Activated CD4-positive, alpha-beta T cell treated with anti-CD3 and anti-CD28 coated beads, Interleukin-2, amount 50 U/mL, for 4 hours (primary cell): ENCODE measurements around the gene FHAD1.
"Not testable (repeated sequence)": the region's sequence is repeated elsewhere in the genome, so short reads cannot be mapped to it uniquely, and the experiment has no call there.

Experiments
- DNase-seq, 2 experiments: peaks; one replicate each; pipeline ENCODE4 v3.0.0-alpha.2; 2020

Gene FHAD1

GRCh38 chr1:15381805-15382204 lies 134.8 kb downstream of the FHAD1 start:
- no peak for DNase-seq

DNA sequence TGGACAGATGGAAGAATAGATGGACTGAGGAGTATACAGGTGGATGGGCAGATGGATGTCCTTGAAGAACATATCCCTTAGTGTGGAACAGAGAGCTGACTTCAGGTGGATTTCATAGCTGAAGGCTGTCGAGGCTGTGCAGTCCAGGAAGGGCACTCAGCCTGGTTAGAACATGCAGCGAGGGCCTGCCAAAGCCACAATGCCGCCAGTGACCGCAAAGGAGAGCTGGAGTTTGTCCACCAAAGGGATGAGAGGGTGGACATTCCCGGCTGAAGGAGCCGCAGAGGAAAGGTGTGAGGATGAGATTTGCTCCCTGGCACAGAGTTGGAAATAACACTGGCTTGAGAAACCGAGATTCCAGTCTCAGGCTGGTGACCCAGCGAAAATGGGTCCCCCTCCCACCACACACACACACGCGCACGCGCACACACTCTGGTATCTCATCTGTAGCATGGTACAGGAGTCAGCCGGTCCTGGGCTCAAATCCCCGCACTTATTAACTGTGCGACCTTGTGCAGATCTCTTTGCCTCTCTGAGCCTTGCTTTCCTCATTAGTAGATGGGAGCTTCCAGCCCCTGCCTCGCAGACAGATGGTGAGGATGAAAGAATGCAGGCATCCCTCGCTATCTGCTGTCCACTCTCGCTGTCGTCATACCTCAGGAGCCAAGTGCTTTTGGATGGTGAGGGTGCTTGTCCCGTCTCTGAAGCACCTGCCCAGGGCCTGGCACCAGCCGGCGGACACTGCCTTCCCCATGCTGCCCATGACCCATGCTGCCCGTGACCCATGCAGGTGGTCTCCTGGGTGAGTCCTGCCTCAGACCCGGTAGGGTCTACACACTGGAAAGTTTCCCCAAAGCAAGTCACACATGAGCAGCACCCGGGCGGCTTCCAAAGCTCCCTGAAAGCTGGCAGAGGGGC lies 135.8 kb downstream of the FHAD1 start:
- no peak for DNase-seq

DNA sequence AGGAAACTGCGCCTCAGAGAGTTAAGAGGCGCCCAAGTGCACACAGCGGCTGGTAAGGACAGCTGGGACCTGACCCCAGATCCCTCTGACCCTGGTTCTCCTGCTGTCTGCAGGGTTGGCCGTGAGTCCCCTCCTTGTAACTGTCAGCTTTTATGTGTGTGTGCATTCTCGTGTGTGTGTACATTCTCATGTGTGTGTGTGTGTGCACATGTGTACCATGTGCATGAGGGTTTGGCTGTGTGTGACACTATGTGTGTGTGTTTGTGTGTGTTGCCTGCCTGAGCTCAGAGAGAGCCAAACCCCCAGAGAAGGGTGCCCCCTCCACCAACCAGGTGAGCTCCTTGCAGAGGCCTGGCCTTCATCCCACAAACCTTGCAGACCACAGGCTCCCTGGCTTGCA lies 136.8 kb downstream of the FHAD1 start:
- no peak for DNase-seq

- no peak for DNase-seq
Observed at GRCh38 chr1:15384301-15384901, 137.4 kb downstream of the FHAD1 start.

GRCh38 chr1:15385420-15385819 lies 138.4 kb downstream of the FHAD1 start:
- DNase-seq, result no peak

- DNase-seq, result no peak
Observed at GRCh38 chr1:15386164-15386749, 139.2 kb downstream of the FHAD1 start.

GRCh38 chr1:15388201-15388880 lies 141.3 kb downstream of the FHAD1 start:
- DNase-seq, result no peak

- not testable (repeated sequence) for DNase-seq
Observed at GRCh38 chr1:15389828-15390227, 142.8 kb downstream of the FHAD1 start.

DNA sequence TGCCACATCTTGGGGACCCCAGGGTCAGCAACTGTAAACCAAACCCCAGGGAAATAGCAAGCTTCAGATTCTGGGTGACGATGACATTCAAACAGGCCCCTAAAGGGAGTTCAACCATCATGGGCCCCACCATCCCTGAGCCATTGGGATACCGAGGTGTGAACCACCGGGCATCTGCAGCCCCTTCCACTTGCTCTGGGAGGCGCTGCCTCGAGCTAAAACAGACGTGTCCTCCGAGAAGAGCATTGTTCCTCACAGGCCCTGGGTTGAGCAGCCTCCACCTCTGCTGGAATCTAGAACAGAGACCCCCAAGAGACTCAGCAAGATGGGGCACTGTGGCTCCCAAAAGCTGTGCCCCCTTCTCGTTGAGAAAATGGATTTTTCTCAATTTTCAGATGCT lies 143.6 kb downstream of the FHAD1 start:
- no peak for DNase-seq

DNA sequence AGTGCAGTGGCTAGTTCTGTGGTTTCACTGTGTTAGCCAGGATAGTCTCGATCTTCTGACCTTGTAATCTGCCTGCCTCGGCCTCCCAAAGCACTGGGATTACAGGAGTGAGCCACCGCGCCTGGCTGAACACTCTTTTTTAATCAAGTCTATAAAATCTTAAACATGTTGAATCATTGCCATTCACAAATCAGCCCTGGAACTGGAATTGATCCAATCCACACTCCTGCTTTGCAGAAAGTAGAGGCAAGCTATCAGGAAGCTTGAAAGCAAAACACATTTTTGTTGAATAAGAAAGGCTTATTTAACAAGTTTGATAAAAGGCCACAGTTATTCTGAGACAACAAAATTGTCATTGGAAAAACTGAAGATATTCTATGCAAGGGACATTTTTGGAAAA lies 144.3 kb downstream of the FHAD1 start:
- no peak for DNase-seq

- DNase-seq, result no peak
Observed at GRCh38 chr1:15393475-15394257, 146.6 kb downstream of the FHAD1 start.

DNA sequence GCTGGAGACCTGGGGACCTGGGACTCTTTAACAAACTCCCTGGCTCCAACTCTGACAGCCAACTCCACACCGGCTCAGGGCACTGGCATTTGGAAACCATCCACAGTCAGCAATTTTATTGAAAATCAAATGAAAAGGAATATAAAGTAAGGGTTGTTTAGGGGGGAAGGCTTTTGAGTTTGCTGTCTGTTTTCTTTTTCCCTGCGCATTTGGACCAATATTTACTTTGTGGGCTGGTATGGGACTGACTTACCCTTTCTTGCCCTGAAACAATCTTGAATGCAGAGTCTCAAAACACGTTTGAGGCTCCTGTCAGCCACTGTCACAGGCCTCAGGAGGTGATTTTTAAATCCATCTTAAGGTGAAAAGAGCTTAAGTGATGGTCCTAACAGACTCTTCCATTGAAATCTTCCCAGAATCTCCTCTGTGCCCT lies 147.3 kb downstream of the FHAD1 start:
- no peak for DNase-seq

GRCh38 chr1:15397236-15397635 lies 150.2 kb downstream of the FHAD1 start:
- no peak for DNase-seq

DNA sequence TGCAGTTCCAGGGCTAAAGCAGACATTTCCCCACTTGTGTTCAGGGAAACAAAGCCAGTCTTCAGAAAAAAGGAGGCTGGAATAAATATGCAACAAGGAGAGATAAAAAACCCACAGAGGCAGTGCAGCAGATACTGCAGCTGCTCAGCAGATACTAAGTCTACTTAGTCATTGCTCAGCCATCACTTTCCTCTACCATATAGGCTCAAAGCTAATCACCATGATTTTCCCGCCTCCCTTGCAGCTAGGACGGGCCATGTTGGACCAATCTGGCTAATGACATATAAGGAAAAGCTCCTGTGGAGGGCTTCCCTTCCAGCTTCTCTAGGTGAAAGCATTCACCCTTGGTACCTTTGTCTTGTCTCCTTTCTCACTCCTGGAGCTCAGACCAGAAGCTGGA lies 152.7 kb downstream of the FHAD1 start:
- DNase-seq, result no peak

- DNase-seq, result no peak
Observed at GRCh38 chr1:15400627-15401026, 153.6 kb downstream of the FHAD1 start.

GRCh38 chr1:15401391-15402055 lies 154.5 kb downstream of the FHAD1 start:
- no peak for DNase-seq

DNA sequence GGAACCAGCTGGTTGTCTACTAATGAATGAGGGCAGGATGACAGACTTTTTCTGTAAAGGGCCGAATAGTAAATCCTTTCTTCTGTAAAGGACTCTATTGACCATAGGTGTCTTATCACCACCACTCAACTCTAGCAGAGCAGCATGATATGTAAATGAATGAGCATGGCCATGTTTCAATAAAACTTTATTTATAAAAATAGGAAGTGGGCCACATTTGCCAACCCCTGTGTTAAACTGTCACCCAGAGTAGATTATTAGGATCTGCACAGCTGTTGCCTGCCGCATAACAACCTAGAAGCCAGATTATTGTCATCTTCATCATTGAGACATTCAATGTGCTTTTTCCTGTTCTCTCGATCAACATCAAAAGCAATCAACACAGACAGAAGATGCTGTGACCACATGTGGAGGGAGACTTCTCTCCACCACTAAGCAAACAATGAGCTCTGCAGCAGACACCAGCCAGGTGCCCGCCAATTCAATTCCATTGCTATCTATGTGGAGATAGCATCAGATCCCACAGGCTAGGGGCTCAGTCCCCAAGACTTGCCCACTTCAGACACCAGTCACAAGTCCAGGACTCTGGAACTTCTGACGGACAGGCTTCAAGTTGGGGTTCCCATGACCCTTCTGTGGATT lies 155.9 kb downstream of the FHAD1 start:
- no peak for DNase-seq

DNA sequence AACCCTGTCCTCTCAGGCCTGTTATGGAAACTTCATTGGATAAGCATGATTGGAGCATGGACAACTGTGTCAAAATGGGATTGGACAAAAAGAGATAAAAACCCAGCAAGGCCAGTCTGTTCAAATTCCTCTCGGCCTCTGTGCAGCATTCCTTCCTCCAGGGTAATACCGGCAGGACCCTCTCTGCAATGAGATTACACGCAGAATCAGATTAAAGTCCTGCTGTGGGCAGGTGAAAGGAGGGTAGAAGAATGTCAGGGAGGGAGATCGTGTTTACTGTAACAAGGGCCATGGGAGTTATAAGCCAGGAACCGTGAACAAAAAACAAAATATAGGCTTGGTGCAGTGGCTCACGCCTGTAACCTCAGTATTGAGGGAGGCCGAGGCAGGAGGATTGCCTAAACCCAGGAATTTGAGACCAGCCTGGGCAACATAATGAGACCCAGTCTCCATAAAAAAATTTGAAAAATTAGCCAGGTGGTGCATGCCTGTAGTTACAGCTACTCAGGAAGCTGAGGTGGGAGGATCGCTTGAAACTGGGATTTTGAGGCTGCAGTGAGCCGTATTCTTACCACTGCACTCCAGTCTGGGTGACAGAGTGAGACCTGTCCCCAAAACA lies 157.0 kb downstream of the FHAD1 start:
- DNase-seq, result no peak

GRCh38 chr1:15405106-15405850 lies 158.3 kb downstream of the FHAD1 start:
- no peak for DNase-seq
